HG03159 (cell line): ENCODE results near the gene ADARB1.

ENCODE experiments used
- ATAC-seq: cut with Tn5 transposase; IDR thresholded peaks from one replicate; pipeline ENCODE4 v1.9.1; 2021; ENCODE audit warnings: mild to moderate bottlenecking, moderate library complexity; ENCODE audit not compliant: unreplicated experiment

Gene ADARB1

GRCh38 chr21:45190013-45190412 is 115.6 kb downstream of the ADARB1 start:
- no peak for ATAC-seq

GRCh38 chr21:45192332-45192731 is 118.0 kb downstream of the ADARB1 start:
- ATAC-seq = no peak

DNA sequence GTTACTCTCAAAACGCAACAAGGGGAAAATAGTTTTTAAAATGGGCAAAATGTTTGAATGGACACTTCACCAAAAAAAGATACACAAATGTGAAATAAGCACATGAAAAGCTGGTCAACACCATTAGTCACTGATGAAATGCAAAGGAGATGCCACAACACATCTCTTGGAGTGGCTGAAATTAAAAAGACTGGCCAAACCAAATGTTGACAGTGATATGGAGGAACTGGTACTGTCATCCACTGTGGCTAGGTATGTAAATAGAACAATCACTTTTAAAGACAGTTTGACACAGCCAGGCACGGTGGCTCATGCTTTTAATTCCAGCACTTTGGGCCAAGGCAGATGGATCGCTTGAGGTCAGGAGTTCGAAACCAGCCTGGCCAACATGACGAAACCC is 122.2 kb downstream of the ADARB1 start:
- ATAC-seq = no peak

DNA sequence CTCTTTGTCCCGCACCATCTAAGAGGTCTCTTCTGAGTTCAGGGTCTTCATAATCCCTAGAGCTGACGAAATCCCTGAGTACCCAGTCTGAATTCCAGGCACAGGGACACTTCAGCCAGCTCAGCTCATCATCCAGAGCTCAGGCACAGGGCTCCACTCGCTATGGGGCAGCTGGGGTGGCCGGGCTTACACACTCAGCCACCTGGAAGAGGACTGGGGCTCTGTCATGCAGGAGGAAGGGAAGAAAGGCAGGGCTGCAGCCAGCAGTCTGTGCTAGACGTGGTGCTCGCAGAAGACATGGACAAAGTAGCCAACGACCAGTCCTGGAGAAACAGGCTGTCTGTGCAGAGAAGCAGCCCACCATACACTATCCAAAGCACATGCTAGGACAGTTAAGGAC is 124.8 kb downstream of the ADARB1 start:
- no peak for ATAC-seq

DNA sequence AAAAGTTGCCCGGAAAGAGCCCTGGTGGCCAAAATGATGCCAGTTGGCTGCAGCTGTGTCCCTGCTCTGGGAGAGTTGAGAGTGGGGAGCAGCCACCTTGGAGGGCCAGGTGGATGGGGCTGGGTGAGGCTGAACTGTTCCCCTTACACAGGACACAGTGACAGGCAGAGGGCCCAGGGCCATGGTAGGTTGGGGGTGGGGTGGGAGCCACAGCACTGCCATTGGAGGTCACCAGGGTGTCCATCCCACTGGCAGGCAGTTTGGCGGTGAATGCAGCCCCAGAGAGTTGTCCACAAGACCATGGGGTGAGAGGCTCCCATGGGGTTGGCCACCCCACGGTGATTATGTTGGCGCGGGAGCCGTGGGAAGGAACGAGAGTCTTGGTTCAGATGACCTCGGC is 125.7 kb downstream of the ADARB1 start:
- no peak for ATAC-seq

DNA sequence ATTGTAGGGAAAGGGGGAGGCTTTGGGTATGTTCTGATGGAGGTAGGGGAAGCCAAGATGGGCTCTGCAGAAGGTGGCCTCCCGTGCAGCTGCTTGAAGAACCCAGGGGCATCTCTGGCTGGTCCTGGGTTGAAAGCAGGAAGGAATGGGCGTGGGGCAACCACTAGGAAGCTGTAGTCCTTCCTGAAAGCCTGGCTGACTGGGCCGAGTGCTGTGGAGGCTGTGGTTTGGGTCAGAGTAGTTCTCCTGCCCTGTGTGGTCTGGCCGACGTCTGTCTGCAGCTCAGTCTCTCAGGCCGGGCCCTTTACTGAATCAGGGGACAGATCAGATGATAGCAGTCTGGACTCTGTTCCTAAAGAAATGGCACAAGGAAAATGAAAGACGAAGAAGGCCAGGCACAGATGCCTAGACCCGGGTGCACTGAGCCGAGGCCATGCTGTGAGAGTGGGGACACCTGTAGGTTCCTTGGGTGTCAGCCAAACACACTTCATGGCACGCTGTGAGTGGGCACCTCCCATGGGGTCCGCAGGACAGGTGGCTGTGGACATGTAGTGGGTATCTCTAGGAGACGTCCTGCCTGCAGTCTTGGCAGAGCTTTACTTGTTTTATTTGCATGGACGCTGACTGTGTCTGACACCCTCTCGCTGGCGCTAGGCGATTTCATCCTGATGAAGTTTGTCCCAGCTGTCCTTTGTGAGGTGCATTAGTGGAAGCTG is 126.4 kb downstream of the ADARB1 start:
- no peak for ATAC-seq

- no peak for ATAC-seq
These were observed 128.0 kb downstream of the ADARB1 start for GRCh38 chr21:45202344-45202743.

DNA sequence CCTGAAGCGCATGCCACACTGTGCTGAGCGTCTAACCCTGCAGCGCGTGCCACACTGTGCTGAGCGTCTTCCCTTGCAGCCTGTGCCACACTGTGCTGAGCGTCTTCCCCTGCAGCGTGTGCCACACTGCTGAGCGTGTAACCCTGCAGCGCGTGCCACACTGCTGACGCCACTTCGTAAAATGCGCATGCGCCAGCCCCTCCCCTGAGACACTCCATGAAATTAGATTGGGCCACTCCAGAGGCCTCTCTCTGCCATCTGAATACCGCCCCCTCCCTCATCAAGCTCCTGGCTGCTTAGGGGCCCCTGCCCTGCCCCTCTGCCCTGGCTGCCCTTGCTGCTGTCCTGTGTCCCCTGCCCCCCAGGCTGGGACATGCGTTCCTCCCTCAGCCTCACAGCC is 128.5 kb downstream of the ADARB1 start:
- no peak for ATAC-seq

DNA sequence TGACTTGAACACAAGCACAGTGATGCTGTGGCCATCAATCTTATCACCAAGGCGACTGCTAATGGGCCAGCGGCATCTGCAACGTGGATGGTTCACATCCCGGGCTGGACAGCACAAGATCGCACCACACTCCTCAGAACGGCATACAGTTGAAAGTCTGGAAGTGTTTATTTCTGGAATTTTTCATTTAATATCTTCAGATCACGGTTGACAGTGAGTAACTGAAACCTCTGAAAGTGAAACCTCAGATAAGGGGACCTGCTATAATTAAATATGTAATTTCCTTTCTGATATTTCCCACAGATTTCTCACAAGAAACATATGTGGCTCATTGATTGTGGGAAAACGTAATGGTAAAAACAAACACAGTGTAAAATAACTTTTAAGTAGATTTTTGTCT is 129.6 kb downstream of the ADARB1 start:
- ATAC-seq = no peak

DNA sequence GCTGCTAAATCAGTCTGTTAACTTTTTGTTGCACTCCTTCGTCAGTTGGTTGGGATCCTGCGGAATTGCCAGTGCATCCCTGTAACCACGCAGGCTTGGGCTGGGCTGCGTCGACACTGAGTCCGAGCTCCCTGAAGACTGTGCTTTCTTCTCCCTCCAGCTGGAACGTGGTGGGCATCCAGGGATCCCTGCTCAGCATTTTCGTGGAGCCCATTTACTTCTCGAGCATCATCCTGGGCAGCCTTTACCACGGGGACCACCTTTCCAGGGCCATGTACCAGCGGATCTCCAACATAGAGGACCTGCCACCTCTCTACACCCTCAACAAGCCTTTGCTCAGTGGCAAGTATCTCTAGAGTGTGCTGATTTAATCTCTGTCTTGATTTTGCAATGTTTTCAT is 130.0 kb downstream of the ADARB1 start:
- ATAC-seq = no peak

DNA sequence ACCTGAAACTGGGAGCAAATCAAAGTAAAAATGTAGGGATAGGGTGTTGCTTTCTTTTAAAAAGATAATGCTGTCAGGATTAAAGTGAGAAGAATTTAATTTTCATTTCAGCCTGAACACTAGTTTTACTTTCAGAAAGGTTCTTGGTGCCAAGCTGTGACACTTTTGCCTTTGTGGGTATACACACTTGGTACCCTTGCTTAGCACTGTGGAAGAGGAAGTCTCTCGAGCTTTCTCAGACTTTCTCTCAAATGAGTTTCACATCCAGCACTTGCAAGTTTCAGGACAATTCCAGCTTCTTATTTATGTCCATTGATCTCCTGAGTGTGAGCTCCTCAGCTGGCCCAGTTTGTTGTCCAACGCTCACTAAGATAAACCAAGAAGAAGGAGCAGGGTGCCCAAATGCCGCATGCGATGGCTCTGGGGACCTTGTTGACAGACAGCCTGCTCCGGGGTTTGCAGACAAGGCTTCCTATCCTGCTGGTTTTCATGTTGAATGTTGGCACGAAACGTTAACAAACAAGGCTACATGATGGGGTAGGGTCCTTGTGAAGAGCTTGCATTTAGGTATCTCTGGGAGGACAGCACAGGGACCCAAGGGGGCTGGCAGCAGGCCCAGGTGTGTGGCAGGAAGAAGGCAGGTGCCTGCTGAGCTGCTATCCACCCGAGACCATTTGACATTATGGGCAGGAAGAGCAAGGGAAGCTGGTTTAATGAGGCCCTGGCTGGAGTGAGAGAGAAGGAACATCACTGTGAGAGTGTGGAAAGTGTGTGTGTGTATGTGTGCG is 133.7 kb downstream of the ADARB1 start:
- ATAC-seq = no peak

GRCh38 chr21:45208627-45208951 is 134.2 kb downstream of the ADARB1 start:
- ATAC-seq = no peak

GRCh38 chr21:45209046-45209445 is 134.7 kb downstream of the ADARB1 start:
- no peak for ATAC-seq

- no peak for ATAC-seq
These were observed 135.4 kb downstream of the ADARB1 start for GRCh38 chr21:45209685-45210284.

DNA sequence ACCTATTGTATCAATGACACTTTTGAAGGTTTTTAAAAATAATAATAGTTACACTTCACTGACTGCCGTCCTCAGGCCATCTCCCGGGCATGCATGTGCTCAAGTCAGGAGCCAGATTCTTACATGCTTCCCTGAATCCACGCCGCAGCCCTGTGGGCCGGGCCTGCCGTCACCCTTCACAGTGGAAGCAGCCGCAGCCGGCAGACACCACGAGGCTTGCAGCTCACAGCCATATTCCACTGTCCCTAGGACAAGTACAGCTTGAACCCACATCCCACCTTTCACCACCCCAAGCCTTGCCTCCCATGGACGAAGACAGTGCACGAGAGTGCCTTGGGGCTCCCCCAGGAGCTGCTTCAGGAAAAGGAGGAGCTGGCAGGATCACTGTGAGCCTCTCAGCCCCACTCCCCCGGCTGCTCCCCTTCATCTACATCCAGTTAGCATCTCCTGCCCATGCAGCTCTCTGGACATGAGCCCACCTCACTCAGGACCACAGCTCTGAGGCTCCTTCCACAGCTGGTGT is 136.1 kb downstream of the ADARB1 start:
- ATAC-seq = no peak

DNA sequence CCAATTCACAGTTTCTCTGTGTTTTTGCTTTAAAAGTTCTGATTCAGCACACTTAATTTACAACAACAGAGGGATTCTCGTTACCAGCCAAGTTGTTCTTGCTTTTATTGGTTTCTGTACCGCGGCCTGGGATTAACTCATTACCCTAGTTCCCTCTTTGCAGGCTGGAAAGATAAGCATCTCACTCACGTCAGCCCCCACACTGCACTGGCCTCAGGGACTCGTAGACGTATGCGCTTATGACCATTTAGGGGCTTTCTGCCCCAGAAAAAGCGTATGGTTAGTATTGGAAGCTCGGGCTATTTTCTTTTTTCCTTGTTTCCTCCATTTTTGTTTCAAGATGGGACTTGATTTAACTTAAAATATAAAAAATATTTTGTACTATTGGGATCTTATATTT is 137.3 kb downstream of the ADARB1 start:
- no peak for ATAC-seq

DNA sequence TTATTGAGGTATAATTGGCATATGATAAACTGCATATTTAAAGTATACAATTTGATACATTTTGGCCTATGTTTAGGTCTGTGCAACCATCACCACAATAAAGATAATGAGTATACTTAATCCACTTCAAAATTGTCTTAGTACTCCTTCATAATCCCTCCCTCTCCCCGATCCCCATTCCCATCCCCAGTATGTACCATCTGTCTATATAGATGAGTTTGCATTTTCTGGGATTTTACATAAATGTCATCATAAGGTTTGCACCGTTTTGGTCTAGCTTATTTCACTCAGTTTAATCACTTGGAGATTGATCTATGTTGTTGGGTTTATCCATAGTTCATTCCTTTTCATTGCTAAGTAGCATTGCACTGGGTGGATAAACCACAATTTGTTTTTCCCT is 139.0 kb downstream of the ADARB1 start:
- ATAC-seq = no peak

GRCh38 chr21:45215213-45215612 is 140.8 kb downstream of the ADARB1 start:
- ATAC-seq = no peak

GRCh38 chr21:45217010-45217409 is 142.6 kb downstream of the ADARB1 start:
- ATAC-seq = no peak

DNA sequence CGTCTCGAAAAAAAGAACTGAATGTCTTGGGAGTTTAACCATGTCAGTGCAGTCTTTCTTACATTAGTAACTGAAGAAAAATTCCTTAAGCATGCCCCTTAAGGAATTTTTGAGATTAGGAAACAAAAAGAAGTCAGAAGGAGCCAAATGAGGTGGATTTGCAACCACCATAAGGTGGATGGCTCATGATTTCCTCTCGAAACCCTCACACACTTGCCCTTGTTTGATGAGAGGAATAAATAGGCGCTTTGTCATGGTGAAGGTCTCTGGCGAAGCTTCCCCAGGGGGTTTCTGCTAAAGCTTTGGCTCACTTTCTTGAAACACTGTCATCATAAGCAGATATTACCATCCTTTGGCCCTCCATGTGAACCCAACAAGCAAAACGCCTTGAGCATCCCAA is 145.1 kb downstream of the ADARB1 start:
- ATAC-seq = no peak

GRCh38 chr21:45220071-45220481 is 145.7 kb downstream of the ADARB1 start:
- ATAC-seq = no peak
